GM19324 (cell line): ENCODE results near the gene DCAF15.

Experiments used
- ATAC-seq: cut with Tn5 transposase; IDR thresholded peaks from one replicate; pipeline ENCODE4 v1.9.1; 2021; ENCODE audit warnings: mild to moderate bottlenecking, moderate library complexity; ENCODE audit not compliant: unreplicated experiment, low FRiP score

DCAF15 gene

GRCh38 chr19:14006085-14006765 lies 53.9 kb downstream of the DCAF15 start, which contains the start of gene RFX1:
RFX1 (minus strand) TSS chr19:14006320; CDS start chr19:13993843, 12,477 bp downstream.
- ATAC-seq = peak; percentile 82

GRCh38 chr19:14006766-14007562 lies 54.7 kb downstream of the DCAF15 start:
- ATAC-seq = peak; percentile 49
